Measurements from ENCODE around the gene SLC1A2. TPM values are rescaled to one million over a fixed set of nuclear protein-coding genes. Genes with fewer than 3 reads are reported as not detected.

SLC1A2 gene
- total RNA-seq, 4 donors from 2014 or later, result 0.17 to 0.69 (median 0.37) TPM

- whole genome bisulfite sequencing, result 92% methylated on average over 2 of the region's 2 CpGs
- peaks cover 0 to 6% (median 2%) of the 10 kb centered on the region in 4 donors for H3K4me1 ChIP-seq
- no peaks in the 10 kb centered on the region for H3K27me3 ChIP-seq
- no peaks in the 10 kb centered on the region for H3K9me3 ChIP-seq
- TF ChIP-seq EP300 (IDR thresholded peaks at IDR 0.05), result no peak
- no peak for TF ChIP-seq POLR2A (IDR thresholded peaks at IDR 0.05; ENCODE audit: low read depth)
- TF ChIP-seq POLR2AphosphoS5 (IDR thresholded peaks at IDR 0.05), result no peak
- TF ChIP-seq CTCF (IDR thresholded peaks at IDR 0.05), result no peak
- H3K4me3 ChIP-seq, result no peak overlapping the region
- no peak overlapping the region for H3K27ac ChIP-seq (replicated peaks in 1 of 4)
- no peaks in the 10 kb centered on the region for H3K36me3 ChIP-seq
- DNase-seq (ENCODE audit: extremely low spot score), result no peak
- intact Hi-C loops (cut with DNase I), result loop anchor here (10.0 kb wide), 1 partner anchor 289 kb away; no protein-coding TSS in a partner anchor
These were observed 45.9 kb downstream of the SLC1A2 start for GRCh38 chr11:35373284-35373933.

GRCh38 chr11:35372565-35373283 is 46.6 kb downstream of the SLC1A2 start:
- DNase-seq (ENCODE audit: extremely low spot score), result no peak
- no peaks in the 10 kb centered on the region for H3K27me3 ChIP-seq
- WGBS, result 86% methylated on average over 3 of the region's 3 CpGs
- peaks cover 0 to 9% (median 3%) of the 10 kb centered on the region in 4 donors for H3K4me1 ChIP-seq
- H3K4me3 ChIP-seq, result no peak overlapping the region
- no peak overlapping the region for H3K27ac ChIP-seq (replicated peaks in 1 of 4)
- no peaks in the 10 kb centered on the region for H3K9me3 ChIP-seq
- intact Hi-C loops (cut with DNase I), result loop anchor here (10.0 kb wide), 1 partner anchor 288 kb away; no protein-coding TSS in a partner anchor
- H3K36me3 ChIP-seq, result no peaks in the 10 kb centered on the region
- TF ChIP-seq POLR2AphosphoS5 (IDR thresholded peaks at IDR 0.05) (no peak), POLR2A (IDR thresholded peaks at IDR 0.05; ENCODE audit: low read depth) (no peak)

- Histone ChIP-seq H3K9me3 (no peaks in the 10 kb centered on the region), H3K27me3 (no peaks in the 10 kb centered on the region), H3K4me1 (peaks cover 21 to 46% (median 31%) of the 10 kb centered on the region in 4 donors), H3K36me3 (no peaks in the 10 kb centered on the region), H3K27ac (replicated peaks in 1 of 4) (peak overlapping the region in 3 of 4 donors; percentile 16 to 43 (median 34)), H3K4me3 (no peak overlapping the region)
- TF ChIP-seq POLR2A (IDR thresholded peaks at IDR 0.05; ENCODE audit: low read depth) (no peak), POLR2AphosphoS5 (IDR thresholded peaks at IDR 0.05) (peak; percentile 57)
- intact Hi-C loops (cut with DNase I), result no loop called here
- WGBS, result 60% methylated on average over 4 of the region's 4 CpGs
- no peak for DNase-seq (ENCODE audit: extremely low spot score)
These were observed 51.9 kb downstream of the SLC1A2 start for GRCh38 chr11:35367491-35367890.

- Histone ChIP-seq H3K36me3 (no peaks in the 10 kb centered on the region), H3K4me3 (no peak overlapping the region), H3K27ac (replicated peaks in 1 of 4) (peak overlapping the region in 2 of 4 donors; percentile 43 to 85), H3K4me1 (peaks cover 21 to 49% (median 34%) of the 10 kb centered on the region in 4 donors), H3K27me3 (no peaks in the 10 kb centered on the region), H3K9me3 (no peaks in the 10 kb centered on the region)
- WGBS, result 78% methylated on average over 1 of the region's 1 CpG
- DNase-seq (ENCODE audit: extremely low spot score), result no peak
- intact Hi-C loops (cut with DNase I), result no loop called here
- TF ChIP-seq POLR2AphosphoS5 (IDR thresholded peaks at IDR 0.05), result no peak
- no peak for TF ChIP-seq EP300 (IDR thresholded peaks at IDR 0.05)
- TF ChIP-seq POLR2A (IDR thresholded peaks at IDR 0.05; ENCODE audit: low read depth), result no peak
- no peak for TF ChIP-seq CTCF (IDR thresholded peaks at IDR 0.05)
These were observed 52.6 kb downstream of the SLC1A2 start for GRCh38 chr11:35366798-35367197.

- no peaks in the 10 kb centered on the region for H3K36me3 ChIP-seq
- TF ChIP-seq POLR2A (IDR thresholded peaks at IDR 0.05; ENCODE audit: low read depth) (no peak), POLR2AphosphoS5 (IDR thresholded peaks at IDR 0.05) (no peak), EP300 (IDR thresholded peaks at IDR 0.05) (no peak), CTCF (IDR thresholded peaks at IDR 0.05) (no peak)
- H3K27me3 ChIP-seq, result no peaks in the 10 kb centered on the region
- H3K4me1 ChIP-seq, result peaks cover 21 to 49% (median 34%) of the 10 kb centered on the region in 4 donors
- peak overlapping the region in 2 of 4 donors; percentile 85 to 89 for H3K27ac ChIP-seq (replicated peaks in 1 of 4)
- 54% methylated on average over 4 of the region's 4 CpGs for WGBS
- no peaks in the 10 kb centered on the region for H3K9me3 ChIP-seq
- no peak for DNase-seq (ENCODE audit: extremely low spot score)
- no peak overlapping the region for H3K4me3 ChIP-seq
- intact Hi-C loops (cut with DNase I), result no loop called here
These were observed 53.4 kb downstream of the SLC1A2 start for GRCh38 chr11:35365961-35366360.
